T-helper 1 cell treated with Interleukin-12 subunit alpha and Interleukin-12 subunit beta and Interleukin-4 antibody, amounts not matched to agents 30 μg/mL and 1 μg/mL, for 36 hours (primary cell): ENCODE results near the gene MORC4.

Experiments used
- H3K27ac Mint-ChIP-seq: one replicate; pipeline ENCODE4 v1.8.0; 2021; ENCODE audit warnings: mild to moderate bottlenecking, mixed read lengths
- H3K27me3 Mint-ChIP-seq: one replicate; pipeline ENCODE4 v1.8.0; 2021; ENCODE audit warnings: low read depth, mixed read lengths
- H3K36me3 Mint-ChIP-seq: one replicate; pipeline ENCODE4 v1.8.0; 2021; ENCODE audit warnings: low read depth, mixed read lengths
- H3K4me1 Mint-ChIP-seq: one replicate; pipeline ENCODE4 v1.8.0; 2021; ENCODE audit warnings: low read depth, mixed read lengths
- H3K4me3 Mint-ChIP-seq: one replicate; pipeline ENCODE4 v1.8.0; 2021; ENCODE audit warnings: mild to moderate bottlenecking, moderate library complexity, mixed read lengths
- H3K9me3 Mint-ChIP-seq: one replicate; pipeline ENCODE4 v1.8.0; 2021; ENCODE audit warnings: mixed read lengths

Gene MORC4

DNA sequence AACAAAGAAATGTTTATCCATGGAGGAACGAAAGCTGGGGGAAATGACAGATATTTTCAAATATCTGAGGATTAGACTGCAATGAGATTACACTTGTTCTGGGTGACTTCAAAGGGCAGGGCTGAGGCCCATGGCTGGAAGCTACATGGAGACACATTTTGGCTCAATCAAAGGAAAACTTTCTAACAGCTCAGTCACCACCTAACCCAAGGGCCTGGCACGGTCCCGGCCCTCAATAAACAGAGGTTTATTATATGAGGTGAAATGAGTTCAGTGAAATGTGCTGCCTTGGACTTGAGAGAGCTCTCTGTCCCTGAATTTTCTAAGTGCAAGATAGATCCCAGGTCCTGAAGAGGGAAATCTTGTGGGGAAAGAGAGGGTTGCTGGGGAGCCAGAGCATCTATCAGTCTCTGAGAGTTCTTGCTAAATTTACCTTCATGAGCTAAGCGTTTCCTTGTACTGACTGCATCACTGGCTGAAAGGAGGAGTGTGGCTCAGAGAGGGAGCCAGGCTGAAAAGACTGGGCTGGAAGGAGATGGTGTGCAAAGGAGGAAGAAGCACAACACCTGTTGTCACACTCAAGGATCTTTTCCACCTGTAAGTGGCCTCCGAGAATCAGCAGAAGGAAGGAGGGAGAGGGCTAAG is 94.8 kb downstream of the MORC4 start:
- Mint-ChIP-seq H3K4me1 (no peaks in the 10 kb centered on the region), H3K27me3 (no peaks in the 10 kb centered on the region), H3K36me3 (no peaks in the 10 kb centered on the region)

DNA sequence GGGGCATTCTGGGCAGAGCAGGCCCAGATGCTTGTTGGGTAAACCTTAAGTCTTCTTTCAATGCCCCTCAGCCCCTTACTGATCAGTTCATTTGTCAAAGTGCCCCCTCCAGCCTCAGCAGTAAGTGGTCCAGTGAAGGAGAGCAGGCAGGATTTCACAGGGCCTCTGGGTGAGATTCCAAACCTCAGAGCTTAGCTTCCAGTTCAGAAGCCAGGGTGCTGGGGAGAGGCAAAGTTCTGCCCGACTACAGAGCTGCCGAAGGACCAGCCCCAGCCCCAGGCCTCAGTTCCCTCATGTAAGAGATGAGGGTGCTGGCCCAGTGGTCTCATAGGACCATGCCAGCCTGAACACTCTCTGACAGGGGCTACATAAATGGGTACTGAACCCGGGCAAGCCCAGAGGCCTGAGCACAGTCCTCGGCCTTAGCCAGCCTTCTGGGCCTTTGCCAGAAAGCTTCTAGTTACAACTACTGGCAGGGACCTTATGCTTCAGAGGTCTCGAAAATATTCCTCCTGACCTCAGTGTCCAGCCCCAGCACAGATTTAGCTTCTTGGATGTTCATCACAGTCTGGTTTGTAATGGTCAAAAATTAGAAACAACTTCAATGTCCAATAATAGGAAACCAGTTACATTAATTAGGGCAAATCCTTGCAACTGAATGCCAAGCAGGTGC is 96.0 kb downstream of the MORC4 start:
- no peak overlapping the region for H3K27ac Mint-ChIP-seq
- H3K4me3 Mint-ChIP-seq: no peak overlapping the region
- no peaks in the 10 kb centered on the region for H3K4me1 Mint-ChIP-seq
- no peaks in the 10 kb centered on the region for H3K36me3 Mint-ChIP-seq
- H3K9me3 Mint-ChIP-seq: no peaks in the 10 kb centered on the region
- no peaks in the 10 kb centered on the region for H3K27me3 Mint-ChIP-seq

More for the DNA sequence above, 94.8 kb downstream of the MORC4 start:
- Mint-ChIP-seq H3K27ac (no peak overlapping the region), H3K4me3 (no peak overlapping the region), H3K9me3 (no peaks in the 10 kb centered on the region)

DNA sequence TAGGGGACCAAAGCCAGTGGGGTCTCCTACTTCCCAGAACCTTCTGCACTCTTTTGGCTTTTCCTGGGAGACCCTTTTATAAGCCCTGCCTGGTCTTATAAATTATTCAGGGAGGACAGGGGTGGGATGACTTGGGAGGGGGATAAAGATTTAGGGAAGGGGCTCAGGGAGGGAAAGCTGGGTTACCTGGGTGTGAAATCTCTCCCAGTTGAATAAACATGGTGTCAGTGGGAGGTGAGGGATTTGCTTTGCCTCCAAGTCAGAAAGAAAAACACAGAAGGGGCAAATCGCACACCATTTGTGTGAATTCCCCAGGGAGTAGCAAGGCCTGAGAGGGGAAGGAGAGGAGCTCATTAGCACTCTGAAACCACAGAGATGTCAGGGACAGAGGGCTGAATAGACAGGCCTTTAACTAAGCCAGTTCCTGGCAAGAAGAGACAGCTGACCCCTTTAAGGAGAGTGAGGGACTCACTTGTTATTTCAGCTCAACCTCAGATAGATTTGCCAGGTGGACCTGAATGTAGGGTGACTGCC is 96.7 kb downstream of the MORC4 start, which contains the start of gene RIPPLY1:
RIPPLY1 (minus strand) TSS at position 51 of the 534 bp plus-strand sequence. CDS start 54 bp downstream, outside the sequence.
- Mint-ChIP-seq H3K4me1 (no peaks in the 10 kb centered on the region), H3K4me3 (no peak within 1 kb of the TSS), H3K9me3 (no peaks in the 10 kb centered on the region), H3K36me3 (no peaks in the 10 kb centered on the region), H3K27me3 (no peaks in the 10 kb centered on the region), H3K27ac (no peak within 1 kb of the TSS)

DNA sequence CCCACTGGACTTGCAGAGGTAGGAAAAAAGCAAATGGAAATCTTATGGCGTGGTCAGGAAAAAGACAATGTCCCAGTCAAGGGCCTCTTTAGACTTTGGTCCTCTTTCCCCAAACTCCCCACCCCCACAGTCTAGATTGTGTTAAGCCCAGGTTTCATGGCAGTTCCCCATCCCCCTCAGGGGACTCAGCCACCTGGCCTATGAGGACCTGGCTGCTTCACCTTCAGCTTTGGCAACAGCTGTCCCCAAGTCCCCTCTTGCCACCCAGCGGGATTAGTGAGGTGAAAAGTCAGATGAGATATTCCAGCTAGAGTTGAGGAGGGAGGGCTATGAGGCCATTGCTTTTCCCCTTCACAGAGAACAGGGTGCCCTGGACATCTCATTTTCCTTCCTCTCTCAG is 97.3 kb downstream of the MORC4 start:
- no peaks in the 10 kb centered on the region for H3K27me3 Mint-ChIP-seq

DNA sequence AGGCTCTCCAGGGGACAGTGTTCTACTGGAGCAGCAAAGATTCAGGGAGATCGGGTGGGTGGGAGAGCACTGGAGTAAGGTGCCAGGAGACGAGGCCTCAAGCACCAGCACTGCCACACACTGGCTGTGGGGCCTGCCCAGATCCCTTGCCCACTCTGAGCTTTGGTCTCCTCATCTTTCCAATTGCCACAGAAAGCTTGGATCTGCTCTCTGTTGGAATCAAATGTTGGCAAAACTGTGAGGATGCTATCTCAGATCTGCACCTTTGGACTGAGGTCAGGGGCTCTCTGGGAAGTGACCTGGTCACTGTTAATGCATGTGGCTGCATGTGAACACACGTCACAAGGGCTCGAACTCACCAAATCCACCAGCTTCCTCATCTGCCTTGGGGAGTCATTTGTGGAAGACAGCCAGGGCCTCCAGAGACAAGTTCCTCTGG is 98.2 kb downstream of the MORC4 start:
- no peaks in the 10 kb centered on the region for H3K4me1 Mint-ChIP-seq
- H3K27me3 Mint-ChIP-seq: no peaks in the 10 kb centered on the region
- no peaks in the 10 kb centered on the region for H3K36me3 Mint-ChIP-seq
- no peak overlapping the region for H3K27ac Mint-ChIP-seq
- H3K4me3 Mint-ChIP-seq: no peak overlapping the region
- no peaks in the 10 kb centered on the region for H3K9me3 Mint-ChIP-seq

More for the DNA sequence above, 97.3 kb downstream of the MORC4 start:
- H3K36me3 Mint-ChIP-seq: no peaks in the 10 kb centered on the region
- H3K9me3 Mint-ChIP-seq: no peaks in the 10 kb centered on the region
- H3K4me3 Mint-ChIP-seq: no peak overlapping the region
- H3K4me1 Mint-ChIP-seq: no peaks in the 10 kb centered on the region
- H3K27ac Mint-ChIP-seq: no peak overlapping the region

DNA sequence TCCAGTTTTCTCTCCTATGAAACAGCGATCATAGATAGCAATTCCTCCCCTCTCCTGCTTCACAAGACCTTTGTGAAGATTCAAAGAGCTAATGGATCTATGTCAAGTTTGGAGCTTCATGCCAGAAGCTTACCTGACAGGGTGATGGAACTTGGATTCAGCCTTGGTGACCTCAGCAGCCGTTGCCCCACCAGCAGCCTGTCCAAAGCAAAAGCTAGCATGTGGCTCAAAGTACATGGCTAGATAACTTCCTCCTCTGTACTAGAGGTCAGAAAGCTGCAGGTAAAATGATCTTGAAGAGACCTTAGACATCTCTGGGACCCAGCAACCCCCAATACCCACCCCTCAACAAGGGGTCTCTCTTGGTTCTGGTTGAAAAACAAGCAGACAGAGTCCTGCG is 98.7 kb downstream of the MORC4 start:
- Mint-ChIP-seq H3K36me3 (no peaks in the 10 kb centered on the region), H3K4me1 (no peaks in the 10 kb centered on the region), H3K4me3 (no peak overlapping the region), H3K9me3 (no peaks in the 10 kb centered on the region), H3K27me3 (no peaks in the 10 kb centered on the region), H3K27ac (no peak overlapping the region)

DNA sequence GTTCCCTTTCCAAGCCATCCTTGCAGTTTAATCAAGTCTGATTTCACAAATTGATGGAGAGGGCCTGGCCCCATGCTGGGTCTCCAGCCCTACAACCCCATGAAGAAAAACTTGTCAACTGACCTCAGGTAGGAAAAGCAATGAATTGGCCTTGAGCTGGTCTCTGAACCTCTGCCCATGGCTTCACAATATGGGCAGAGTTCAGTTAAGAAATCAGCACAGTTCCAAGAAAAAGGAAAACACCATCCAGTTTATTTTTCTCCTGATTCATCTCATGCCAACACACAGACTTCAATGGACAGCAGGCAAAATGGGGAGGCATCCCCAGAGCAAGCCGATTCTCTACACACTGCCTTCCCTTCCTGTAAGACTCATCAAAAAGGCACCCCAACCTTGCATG is 100.2 kb downstream of the MORC4 start:
- no peak overlapping the region for H3K27ac Mint-ChIP-seq
- no peaks in the 10 kb centered on the region for H3K36me3 Mint-ChIP-seq
- H3K9me3 Mint-ChIP-seq: no peaks in the 10 kb centered on the region
- H3K27me3 Mint-ChIP-seq: no peaks in the 10 kb centered on the region
- H3K4me3 Mint-ChIP-seq: no peak overlapping the region
- H3K4me1 Mint-ChIP-seq: no peaks in the 10 kb centered on the region

DNA sequence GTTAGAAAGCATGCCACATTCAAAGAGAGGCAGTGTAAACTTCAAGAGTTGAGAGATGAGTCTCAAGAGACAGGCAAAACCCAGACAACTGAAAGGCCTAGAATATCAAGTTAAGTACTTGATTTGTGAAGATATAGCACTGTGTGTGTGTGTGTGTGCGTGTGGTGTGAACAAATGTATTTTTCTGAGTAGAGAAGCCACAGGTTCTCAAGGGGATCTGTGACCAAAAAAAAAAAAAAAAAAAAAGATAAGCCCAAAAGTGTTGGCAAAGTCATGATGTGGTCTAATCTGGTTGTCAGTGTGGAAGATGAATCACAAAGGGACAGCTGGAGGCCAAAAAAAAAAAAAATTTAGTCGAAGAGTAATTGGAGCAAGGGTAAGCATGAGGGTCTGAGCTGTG is 100.7 kb downstream of the MORC4 start:
- Mint-ChIP-seq H3K4me1 (no peaks in the 10 kb centered on the region), H3K27me3 (no peaks in the 10 kb centered on the region), H3K27ac (no peak overlapping the region)

DNA sequence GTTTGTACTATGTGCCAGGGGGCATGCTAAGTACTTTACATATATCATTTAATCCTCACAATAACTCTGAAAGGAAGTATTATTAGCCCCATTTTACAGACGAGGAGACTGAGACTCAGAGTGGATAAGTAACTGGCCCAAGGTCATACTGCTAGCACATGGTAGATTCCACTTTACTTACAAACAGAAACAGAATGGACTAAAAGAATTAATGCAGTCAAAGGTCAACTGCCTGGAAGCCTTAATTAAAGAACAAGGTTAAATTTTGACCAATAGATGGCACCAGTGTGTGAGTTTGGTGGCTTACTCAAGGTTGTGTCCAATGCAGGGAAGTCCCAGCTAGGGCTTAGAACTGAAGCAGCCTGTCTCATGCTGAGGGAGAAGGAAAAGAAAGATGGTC is 101.5 kb downstream of the MORC4 start:
- H3K4me3 Mint-ChIP-seq: no peak overlapping the region
- no peaks in the 10 kb centered on the region for H3K27me3 Mint-ChIP-seq
- H3K27ac Mint-ChIP-seq: no peak overlapping the region
- H3K36me3 Mint-ChIP-seq: no peaks in the 10 kb centered on the region
- no peaks in the 10 kb centered on the region for H3K9me3 Mint-ChIP-seq
- H3K4me1 Mint-ChIP-seq: no peaks in the 10 kb centered on the region

More for the DNA sequence above, 100.7 kb downstream of the MORC4 start:
- Mint-ChIP-seq H3K36me3 (no peaks in the 10 kb centered on the region), H3K9me3 (no peaks in the 10 kb centered on the region), H3K4me3 (no peak overlapping the region)

DNA sequence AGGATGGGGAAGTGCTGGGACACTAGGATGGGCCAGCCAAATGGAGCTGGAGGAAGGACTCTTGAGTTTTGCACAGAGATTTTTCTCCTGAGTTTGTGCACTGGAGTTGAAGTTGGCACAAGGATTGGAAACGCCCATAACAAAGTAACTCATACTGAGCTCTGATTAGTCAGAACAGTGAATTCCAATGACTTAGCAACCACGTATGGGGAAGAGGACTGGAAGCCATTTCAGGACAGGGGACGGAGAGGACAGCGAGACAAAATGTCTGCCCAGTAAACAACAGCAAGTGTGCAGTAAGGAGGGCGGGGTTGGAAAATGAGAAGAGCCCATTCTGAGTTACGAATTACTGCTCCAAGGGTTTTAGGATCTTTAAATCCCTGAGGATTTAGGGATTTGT is 102.8 kb downstream of the MORC4 start:
- no peaks in the 10 kb centered on the region for H3K27me3 Mint-ChIP-seq
- H3K36me3 Mint-ChIP-seq: no peaks in the 10 kb centered on the region
- no peak overlapping the region for H3K27ac Mint-ChIP-seq
- no peaks in the 10 kb centered on the region for H3K9me3 Mint-ChIP-seq
- H3K4me1 Mint-ChIP-seq: no peaks in the 10 kb centered on the region
- no peak overlapping the region for H3K4me3 Mint-ChIP-seq

DNA sequence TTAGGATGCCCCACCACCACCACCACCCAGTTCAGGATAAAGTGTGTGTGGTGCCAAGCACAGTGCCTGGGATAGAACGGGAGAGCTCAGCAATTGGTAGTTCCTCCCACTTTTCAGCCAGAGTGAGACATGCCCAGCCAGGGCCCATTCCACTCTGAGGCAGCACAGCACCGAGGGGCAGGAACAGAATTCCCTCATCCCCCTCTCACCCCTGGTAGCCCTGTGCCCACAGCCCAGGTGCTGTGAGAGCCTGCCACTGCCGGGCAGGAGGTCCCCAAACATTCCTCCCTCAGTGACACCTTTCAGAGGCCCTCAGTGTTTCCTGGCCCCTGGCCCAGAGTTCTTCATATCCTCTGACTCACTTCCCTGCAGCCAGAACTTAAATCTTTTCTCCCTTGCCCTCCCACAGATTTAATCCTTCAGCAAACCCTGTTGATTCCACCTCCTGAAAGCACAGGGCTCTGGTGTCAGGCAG is 105.0 kb downstream of the MORC4 start:
- Mint-ChIP-seq H3K27me3 (peaks cover 4% of the 10 kb centered on the region), H3K36me3 (no peaks in the 10 kb centered on the region), H3K4me3 (no peak overlapping the region), H3K4me1 (no peaks in the 10 kb centered on the region), H3K27ac (no peak overlapping the region), H3K9me3 (no peaks in the 10 kb centered on the region)

DNA sequence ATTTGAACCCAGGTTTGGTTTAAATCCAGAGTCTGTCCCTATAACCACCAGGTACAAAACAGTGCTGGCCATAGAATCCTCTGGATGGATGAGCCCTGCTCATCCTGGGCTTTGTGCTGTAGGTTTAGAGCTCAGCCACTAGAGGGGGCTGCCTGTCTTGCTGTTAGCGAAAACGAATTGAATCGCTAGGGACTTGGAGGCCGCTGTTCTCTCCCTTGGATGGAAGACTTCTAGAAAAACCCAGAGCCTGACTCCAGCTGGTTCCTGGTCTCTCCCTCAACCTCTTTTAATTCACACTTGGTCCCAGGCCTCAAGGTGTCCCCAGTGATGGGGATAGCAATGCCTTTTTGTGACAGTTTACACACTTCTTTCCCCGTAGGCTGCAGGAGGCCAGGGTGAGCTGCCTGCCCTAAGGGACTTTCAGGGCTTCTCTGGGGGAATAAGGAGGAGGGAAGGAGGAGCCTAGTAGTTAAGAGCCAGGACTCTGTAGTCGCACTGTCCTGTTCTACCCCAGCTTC is 105.6 kb downstream of the MORC4 start:
- no peak overlapping the region for H3K4me3 Mint-ChIP-seq
- H3K27ac Mint-ChIP-seq: no peak overlapping the region
- no peaks in the 10 kb centered on the region for H3K36me3 Mint-ChIP-seq
- H3K4me1 Mint-ChIP-seq: no peaks in the 10 kb centered on the region
- H3K9me3 Mint-ChIP-seq: no peaks in the 10 kb centered on the region
- H3K27me3 Mint-ChIP-seq: peaks cover 4% of the 10 kb centered on the region

DNA sequence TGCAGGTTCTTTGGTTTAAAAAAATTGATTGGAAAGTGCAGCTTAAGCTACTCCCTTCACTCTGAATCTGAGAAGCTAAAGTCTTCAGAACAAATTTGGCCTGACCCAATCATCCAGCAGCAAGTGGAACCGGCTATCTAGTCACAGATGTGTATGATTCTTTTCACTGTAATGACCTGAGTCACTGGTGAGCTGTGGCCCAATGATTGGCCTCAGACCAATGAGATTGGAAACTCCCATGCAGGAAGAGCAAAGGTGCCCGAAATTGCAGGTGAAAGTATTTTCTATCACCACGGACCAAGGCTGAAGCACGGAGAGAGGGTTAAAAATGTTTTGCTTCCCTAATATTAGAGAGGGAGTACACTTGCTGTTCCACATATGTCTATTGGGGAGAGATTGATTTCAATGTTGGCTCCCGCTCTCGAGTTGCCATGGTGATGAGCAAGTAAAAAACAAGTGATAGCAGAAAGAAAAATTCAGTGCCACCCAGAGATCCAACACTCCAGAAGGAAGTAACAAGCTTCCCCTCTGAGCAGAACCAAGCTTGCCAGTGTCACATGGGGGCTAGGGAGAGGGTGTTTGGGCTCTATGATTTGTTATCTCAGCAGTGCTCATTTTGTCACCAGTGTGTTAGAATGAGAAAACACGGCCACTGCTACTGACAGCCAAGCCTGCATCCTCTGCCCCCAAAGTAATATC is 108.1 kb downstream of the MORC4 start:
- Mint-ChIP-seq H3K27ac (no peak overlapping the region), H3K36me3 (no peaks in the 10 kb centered on the region), H3K4me1 (no peaks in the 10 kb centered on the region), H3K27me3 (peaks cover 11% of the 10 kb centered on the region), H3K4me3 (no peak overlapping the region), H3K9me3 (no peaks in the 10 kb centered on the region)
